ENCODE results near the gene DEAF1.

GRCh38 chr11:704781-705645 lies 10.0 kb upstream of the DEAF1 start:
- TF ChIP-seq, protein P1, sequence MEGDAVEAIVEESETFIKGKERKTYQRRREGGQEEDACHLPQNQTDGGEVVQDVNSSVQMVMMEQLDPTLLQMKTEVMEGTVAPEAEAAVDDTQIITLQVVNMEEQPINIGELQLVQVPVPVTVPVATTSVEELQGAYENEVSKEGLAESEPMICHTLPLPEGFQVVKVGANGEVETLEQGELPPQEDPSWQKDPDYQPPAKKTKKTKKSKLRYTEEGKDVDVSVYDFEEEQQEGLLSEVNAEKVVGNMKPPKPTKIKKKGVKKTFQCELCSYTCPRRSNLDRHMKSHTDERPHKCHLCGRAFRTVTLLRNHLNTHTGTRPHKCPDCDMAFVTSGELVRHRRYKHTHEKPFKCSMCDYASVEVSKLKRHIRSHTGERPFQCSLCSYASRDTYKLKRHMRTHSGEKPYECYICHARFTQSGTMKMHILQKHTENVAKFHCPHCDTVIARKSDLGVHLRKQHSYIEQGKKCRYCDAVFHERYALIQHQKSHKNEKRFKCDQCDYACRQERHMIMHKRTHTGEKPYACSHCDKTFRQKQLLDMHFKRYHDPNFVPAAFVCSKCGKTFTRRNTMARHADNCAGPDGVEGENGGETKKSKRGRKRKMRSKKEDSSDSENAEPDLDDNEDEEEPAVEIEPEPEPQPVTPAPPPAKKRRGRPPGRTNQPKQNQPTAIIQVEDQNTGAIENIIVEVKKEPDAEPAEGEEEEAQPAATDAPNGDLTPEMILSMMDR (conservative IDR thresholded peaks at IDR 0.05; ENCODE audit: low read depth, low read length): no peak
- TF ChIP-seq EZH2 (IDR thresholded peaks at IDR 0.05; ENCODE audit: low read length, unreplicated experiment) (no peak), EZH2phosphoT487 (IDR thresholded peaks at IDR 0.05; ENCODE audit: borderline replicate concordance, low read length) (no peak)

All from PC-3 (cell line).